T-cell (primary cell): ENCODE data around the gene GAREM2. TPM values are rescaled to one million over a fixed set of nuclear protein-coding genes. Genes with fewer than 3 reads are reported as not detected.

Source experiments
- ATAC-seq, 4 experiments: fragments of 200-7000 bp in 3 of 4; fragments of 150-1000 bp in 1 of 4; cut with Tn5 transposase; replicated peaks in 1 of 4; 1 replicate in 3 of 4; 2 replicates in 1 of 4; pipeline ENCODE4 v1.10.0; 2021; ENCODE audit warnings: moderate library complexity in 3 of 4, mild to moderate bottlenecking in 2 of 4, moderate number of reproducible peaks in 1 of 4
- CTCF ChIA-PET, 2 donors: fragments of 300-600 bp; sonication (Branson Sonifier 250); formaldehyde crosslinking; loops; one replicate each; lab custom pipeline; 2022; ENCODE audit warnings: antibody characterized with exemption in 2 of 2; lab: Charles Lee
- POLR2A ChIA-PET, 2 donors: fragments of 300-600 bp; sonication (Branson Sonifier 250); formaldehyde crosslinking; loops; one replicate each; lab custom pipeline; 2022; ENCODE audit warnings: antibody characterized with exemption in 2 of 2; lab: Charles Lee
- DNase-seq, 35 experiments: peaks; one replicate each; pipeline versions ENCODE4 v3.0.0 to v3.0.0-alpha.2; 2013 to 2023
- H3K27ac ChIP-seq: one replicate; pipeline ENCODE4 v1.5.1; 2013; ENCODE audit warnings: low read length
- H3K27me3 ChIP-seq, 2 experiments: replicated peaks in 1 of 2; 1 replicate in 1 of 2; 2 replicates in 1 of 2; pipeline versions ENCODE4 v1.6.1 to v1.7.0; 2013; ENCODE audit warnings: low read length in 1 of 2, mixed read lengths in 1 of 2; ENCODE audit not compliant: control insufficient read depth in 2 of 2, insufficient read depth in 2 of 2; ENCODE audit errors: extremely low read depth in 1 of 2
- H3K36me3 ChIP-seq, 2 donors: 1 replicate in 1 of 2; 2 replicates in 1 of 2; pipeline versions ENCODE4 v1.6.1 to v1.7.0; 2013; ENCODE audit warnings: low read length in 1 of 2; ENCODE audit not compliant: control insufficient read depth in 2 of 2, insufficient read depth in 1 of 2; ENCODE audit errors: extremely low read depth in 1 of 2
- H3K4me1 ChIP-seq, 2 experiments: 1 replicate in 1 of 2; 2 replicates in 1 of 2; pipeline versions ENCODE4 v1.6.1 to v1.7.0; 2013; ENCODE audit warnings: low read length in 2 of 2, mixed read lengths in 1 of 2; ENCODE audit not compliant: insufficient read depth in 2 of 2, control insufficient read depth in 1 of 2; ENCODE audit errors: extremely low read depth in 1 of 2
- H3K4me3 ChIP-seq, 2 donors: 1 replicate in 1 of 2; 2 replicates in 1 of 2; pipeline versions ENCODE4 v1.5.1 to v1.7.0; 2013; ENCODE audit warnings: mild to moderate bottlenecking in 2 of 2, low read length in 1 of 2, moderate library complexity in 1 of 2; ENCODE audit not compliant: control insufficient read depth in 1 of 2; ENCODE audit errors: extremely low read depth in 1 of 2
- H3K9me3 ChIP-seq: 2 replicates; pipeline ENCODE4 v1.7.0; 2013
- H3K27ac Mint-ChIP-seq, 2 donors: one replicate each; pipeline ENCODE4 v1.8.0; 2020 to 2021; ENCODE audit warnings: mild to moderate bottlenecking in 2 of 2, mixed read lengths in 2 of 2
- H3K27me3 Mint-ChIP-seq, 2 donors: one replicate each; pipeline ENCODE4 v1.8.0; 2021 to 2022; ENCODE audit warnings: mixed read lengths in 2 of 2
- H3K36me3 Mint-ChIP-seq: one replicate; pipeline ENCODE4 v1.8.0; 2021; ENCODE audit warnings: mixed read lengths
- H3K4me1 Mint-ChIP-seq, 3 donors: one replicate each; pipeline ENCODE4 v1.8.0; 2020 to 2022; ENCODE audit warnings: mixed read lengths in 3 of 3, mild to moderate bottlenecking in 1 of 3
- H3K4me3 Mint-ChIP-seq, 3 donors: one replicate each; pipeline ENCODE4 v1.8.0; 2020 to 2022; ENCODE audit warnings: mild to moderate bottlenecking in 3 of 3, mixed read lengths in 3 of 3, moderate library complexity in 3 of 3
- H3K9me3 Mint-ChIP-seq, 3 donors: one replicate each; pipeline ENCODE4 v1.8.0; 2020 to 2022; ENCODE audit warnings: mixed read lengths in 3 of 3
- WGBS: methylation state at CpG from one replicate; pipeline ENCODE4 v1.1.5; 2013; ENCODE audit warnings: missing lambda C conversion rate; ENCODE audit not compliant: insufficient coverage; 5-methylcytosine and 5-hydroxymethylcytosine counted together
- total RNA-seq, 35 experiments: library from RNA in 6 of 35; stranded (reverse) in 6 of 35; fragments of 120-200 nt in 1 of 35; gene quantifications; one replicate each; pipeline versions ENCODE4 v1.2.1 to v1.2.4 and lab custom pipeline; 2013 to 2026

The GAREM2 gene
- total RNA-seq, 5 donors from 2014 or later (not counting 1 experiment from before 2014, with no cell fraction given): 2.9 to 9.1 (median 5.2) TPM

DNA sequence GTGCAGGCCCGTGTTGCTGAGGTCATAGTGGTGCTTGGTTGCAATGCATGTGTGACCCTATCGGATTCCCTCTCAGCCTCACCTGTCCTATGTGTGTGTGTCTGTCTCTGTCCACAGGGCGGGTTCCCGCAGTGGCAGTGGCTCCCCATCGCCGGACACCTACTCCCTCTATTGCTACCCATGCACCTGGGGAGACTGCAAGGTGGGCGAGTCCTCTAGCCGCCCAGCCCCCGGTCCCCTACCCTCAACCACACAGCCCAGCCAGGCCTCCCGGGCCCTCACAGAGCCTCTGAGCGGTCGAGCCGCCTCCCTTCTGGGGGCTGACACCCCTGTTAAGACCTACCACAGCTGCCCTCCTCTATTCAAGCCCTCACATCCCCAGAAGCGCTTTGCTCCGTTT is 14.2 kb downstream of the GAREM2 start:
- ChIA-PET CTCF (no interaction called here), POLR2A (no interaction called here)
- H3K9me3 ChIP-seq: no peaks in the 10 kb centered on the region
- no peak overlapping the region for H3K27ac Mint-ChIP-seq
- H3K4me1 ChIP-seq: peaks cover 4 to 22% of the 10 kb centered on the region in 2 experiments
- H3K9me3 Mint-ChIP-seq: no peaks in the 10 kb centered on the region
- WGBS: 98% methylated on average over 14 of the region's 15 CpGs
- DNase-seq (no peak), ATAC-seq (no peak)
- H3K4me1 Mint-ChIP-seq: peaks cover 14 to 23% (median 16%) of the 10 kb centered on the region in 3 donors
- no peak overlapping the region for H3K27ac ChIP-seq
- H3K27me3 ChIP-seq: peaks cover 0 to 7% of the 10 kb centered on the region in 2 experiments
- peak overlapping the region in 2 of 3 donors; percentile 31 to 46 for H3K4me3 Mint-ChIP-seq
- H3K36me3 ChIP-seq: peaks cover 0 to 21% of the 10 kb centered on the region in 2 donors
- no peaks in the 10 kb centered on the region for H3K27me3 Mint-ChIP-seq
- H3K4me3 ChIP-seq: no peak overlapping the region
- peaks cover 13% of the 10 kb centered on the region for H3K36me3 Mint-ChIP-seq

DNA sequence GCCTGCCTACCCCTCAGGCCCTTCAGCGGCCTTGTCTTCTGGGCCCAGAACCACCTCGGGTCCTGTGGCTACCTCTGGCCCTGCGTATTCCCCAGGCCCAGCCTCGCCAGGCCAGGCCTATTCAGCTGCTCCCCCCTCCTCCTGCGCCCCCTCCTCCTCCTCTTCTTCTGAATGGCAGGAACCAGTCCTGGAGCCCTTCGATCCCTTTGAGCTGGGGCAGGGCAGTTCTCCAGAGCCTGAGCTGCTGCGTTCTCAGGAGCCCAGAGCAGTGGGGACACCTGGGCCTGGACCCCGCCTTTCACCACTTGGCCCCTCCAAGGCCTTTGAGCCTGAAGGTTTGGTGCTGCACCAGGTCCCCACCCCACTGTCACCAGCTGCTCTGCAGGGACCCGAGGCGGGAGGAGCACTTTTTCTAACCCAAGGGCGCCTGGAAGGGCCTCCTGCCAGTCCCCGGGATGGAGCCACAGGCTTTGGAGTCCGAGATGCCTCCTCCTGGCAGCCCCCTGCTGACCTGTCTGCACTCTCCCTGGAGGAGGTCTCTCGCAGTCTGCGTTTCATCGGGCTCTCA is 14.7 kb downstream of the GAREM2 start:
- no peaks in the 10 kb centered on the region for H3K9me3 Mint-ChIP-seq
- ChIA-PET POLR2A (no interaction called here), CTCF (no interaction called here)
- ATAC-seq: no peak
- no peak for DNase-seq
- H3K27ac Mint-ChIP-seq: peak overlapping the region in 1 of 2 donors; percentile 49
- peaks cover 14 to 23% (median 16%) of the 10 kb centered on the region in 3 donors for H3K4me1 Mint-ChIP-seq
- H3K36me3 ChIP-seq: peaks cover 0 to 23% of the 10 kb centered on the region in 2 donors
- no peaks in the 10 kb centered on the region for H3K9me3 ChIP-seq
- peaks cover 4 to 22% of the 10 kb centered on the region in 2 experiments for H3K4me1 ChIP-seq
- WGBS: 93% methylated on average over 14 of the region's 16 CpGs
- H3K27ac ChIP-seq: no peak overlapping the region
- H3K4me3 ChIP-seq: no peak overlapping the region
- no peak overlapping the region for H3K4me3 Mint-ChIP-seq
- H3K36me3 Mint-ChIP-seq: peaks cover 16% of the 10 kb centered on the region
- no peaks in the 10 kb centered on the region for H3K27me3 Mint-ChIP-seq
- H3K27me3 ChIP-seq: peaks cover 0 to 2% of the 10 kb centered on the region in 2 experiments

DNA sequence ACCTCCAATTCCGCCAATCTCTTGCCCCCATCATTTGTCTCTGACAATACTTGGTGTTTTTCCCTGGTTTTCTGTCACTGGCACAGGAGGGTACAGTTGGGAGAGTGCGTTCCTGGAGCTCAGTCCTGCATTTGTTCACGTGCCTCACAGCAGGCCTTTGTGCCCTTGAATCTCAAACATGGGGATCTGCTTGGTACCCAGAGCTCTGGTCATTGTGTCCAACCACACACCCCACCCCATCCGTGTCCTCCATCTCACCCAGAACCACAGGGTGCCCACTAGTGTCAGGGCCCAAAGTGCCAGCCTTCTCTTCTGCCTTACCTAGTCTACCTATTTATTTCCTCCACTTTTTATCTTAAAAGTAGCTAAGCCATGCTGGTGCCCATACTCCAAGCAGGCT is 16.2 kb downstream of the GAREM2 start:
- whole genome bisulfite sequencing: 100% methylated on average over 2 of the region's 4 CpGs
- ATAC-seq: no peak
- Mint-ChIP-seq H3K9me3 (no peaks in the 10 kb centered on the region), H3K27ac (peak overlapping the region; percentile 43 to 53), H3K4me1 (peaks cover 12 to 19% (median 14%) of the 10 kb centered on the region in 3 donors), H3K36me3 (peaks cover 22% of the 10 kb centered on the region), H3K4me3 (no peak overlapping the region), H3K27me3 (no peaks in the 10 kb centered on the region)
- Histone ChIP-seq H3K27me3 (no peaks in the 10 kb centered on the region), H3K36me3 (peaks cover 0 to 30% of the 10 kb centered on the region in 2 donors), H3K4me1 (peaks cover 4 to 18% of the 10 kb centered on the region in 2 experiments), H3K9me3 (no peaks in the 10 kb centered on the region), H3K4me3 (no peak overlapping the region), H3K27ac (no peak overlapping the region)
- DNase-seq: no peak
- ChIA-PET CTCF (interaction anchor here in 1 of 2 donors (0.6 kb wide), 1 partner anchor 665 kb away, joined by 6 read pairs; no protein-coding TSS in a partner anchor), POLR2A (interaction anchor here in 1 of 2 donors (0.6 kb wide), 1 partner anchor 238 kb away, joined by 4 read pairs; no protein-coding TSS in a partner anchor)

DNA sequence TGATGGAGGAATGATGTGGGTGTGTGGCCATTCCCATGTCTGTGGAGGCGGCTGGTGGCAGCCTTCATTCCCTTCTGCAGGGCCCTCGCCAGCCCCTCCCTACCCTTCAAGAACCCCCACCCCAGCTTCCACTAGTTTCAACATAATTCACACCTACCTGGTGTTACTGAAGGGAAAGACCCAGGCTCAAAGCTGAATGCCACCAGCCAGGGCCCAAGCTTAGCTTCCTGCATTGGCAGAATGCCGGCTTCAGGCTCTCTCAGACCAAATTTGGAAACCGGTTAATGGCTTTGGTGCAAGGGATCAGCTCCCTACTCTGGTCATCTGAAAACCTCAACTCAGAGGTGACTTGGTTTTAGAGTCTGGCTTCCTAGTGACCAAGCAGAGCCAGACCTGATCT is 16.9 kb downstream of the GAREM2 start:
- WGBS: 92% methylated on average over 3 of the region's 4 CpGs
- no peak overlapping the region for H3K4me3 Mint-ChIP-seq
- Histone ChIP-seq H3K27ac (no peak overlapping the region), H3K9me3 (no peaks in the 10 kb centered on the region), H3K4me1 (peaks cover 4 to 15% of the 10 kb centered on the region in 2 experiments), H3K4me3 (no peak overlapping the region), H3K36me3 (peaks cover 1 to 37% of the 10 kb centered on the region in 2 donors), H3K27me3 (no peaks in the 10 kb centered on the region)
- ChIA-PET POLR2A (interaction anchor here in 1 of 2 donors (0.6 kb wide), 1 partner anchor 239 kb away, joined by 4 read pairs; no protein-coding TSS in a partner anchor), CTCF (interaction anchor here in 1 of 2 donors (0.6 kb wide), 1 partner anchor 666 kb away, joined by 6 read pairs; no protein-coding TSS in a partner anchor)
- H3K27ac Mint-ChIP-seq: no peak overlapping the region
- no peak for ATAC-seq
- H3K4me1 Mint-ChIP-seq: peaks cover 12 to 19% (median 14%) of the 10 kb centered on the region in 3 donors
- H3K36me3 Mint-ChIP-seq: peaks cover 27% of the 10 kb centered on the region
- no peaks in the 10 kb centered on the region for H3K9me3 Mint-ChIP-seq
- H3K27me3 Mint-ChIP-seq: no peaks in the 10 kb centered on the region
- no peak for DNase-seq

GRCh38 chr2:26190369-26190768 is 17.5 kb downstream of the GAREM2 start:
- peaks cover 1 to 11% of the 10 kb centered on the region in 2 experiments for H3K4me1 ChIP-seq
- CTCF ChIA-PET: no interaction called here
- POLR2A ChIA-PET: no interaction called here
- peaks cover 6 to 43% of the 10 kb centered on the region in 2 donors for H3K36me3 ChIP-seq
- no peaks in the 10 kb centered on the region for H3K27me3 ChIP-seq
- H3K36me3 Mint-ChIP-seq: peaks cover 33% of the 10 kb centered on the region
- no peaks in the 10 kb centered on the region for H3K9me3 Mint-ChIP-seq
- no peaks in the 10 kb centered on the region for H3K27me3 Mint-ChIP-seq
- no peaks in the 10 kb centered on the region for H3K9me3 ChIP-seq
- no peak overlapping the region for H3K27ac Mint-ChIP-seq
- H3K27ac ChIP-seq: no peak overlapping the region
- H3K4me1 Mint-ChIP-seq: peaks cover 11 to 17% (median 12%) of the 10 kb centered on the region in 3 donors
- H3K4me3 ChIP-seq: no peak overlapping the region
- DNase-seq (no peak), ATAC-seq (no peak)
- no peak overlapping the region for H3K4me3 Mint-ChIP-seq
- WGBS: 90% methylated on average over 4 of the region's 7 CpGs

DNA sequence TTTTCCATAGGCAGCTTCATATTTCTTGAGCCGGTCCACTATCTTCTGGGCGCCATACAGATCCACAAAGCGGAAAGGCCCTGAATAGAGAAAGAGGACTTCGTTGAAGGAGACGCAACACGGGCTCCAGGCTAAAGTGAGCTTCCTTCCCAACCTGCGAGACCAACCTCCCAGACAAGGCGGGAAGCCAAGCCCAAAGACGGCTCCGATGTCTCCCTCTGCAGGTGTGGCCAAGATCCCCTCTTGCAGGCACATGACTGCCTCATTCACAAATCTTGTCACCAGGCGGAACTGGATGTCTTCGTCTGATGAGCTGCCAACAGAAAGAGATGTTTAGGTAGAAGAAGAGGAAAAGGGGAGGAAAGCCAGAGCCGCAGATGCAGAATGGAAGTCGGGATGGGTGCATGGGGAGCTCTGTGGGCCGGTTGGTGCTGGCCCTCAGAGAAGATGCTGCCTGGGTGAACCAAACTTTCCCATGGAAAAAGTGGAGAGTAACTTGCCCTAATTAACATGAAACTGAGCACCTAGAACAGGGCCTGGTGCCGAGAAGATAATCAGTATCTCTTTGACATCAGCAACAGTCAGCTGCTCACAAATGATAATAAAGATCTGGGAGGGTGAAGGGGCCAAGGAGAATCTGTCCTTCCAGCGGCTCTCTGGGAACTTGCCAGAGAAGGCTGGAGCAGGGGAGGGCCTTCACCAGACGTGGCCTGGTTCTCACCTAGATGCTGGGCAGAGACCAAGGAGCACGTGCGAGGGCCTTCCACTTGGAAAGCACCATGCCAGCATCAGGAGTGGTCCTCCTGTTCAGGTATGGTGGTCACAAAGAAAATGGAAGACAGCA is 18.6 kb downstream of the GAREM2 start:
- Mint-ChIP-seq H3K9me3 (no peaks in the 10 kb centered on the region), H3K4me3 (no peak overlapping the region), H3K27ac (no peak overlapping the region), H3K4me1 (peaks cover 3 to 6% (median 4%) of the 10 kb centered on the region in 3 donors), H3K36me3 (peaks cover 44% of the 10 kb centered on the region), H3K27me3 (no peaks in the 10 kb centered on the region)
- WGBS: 93% methylated on average over 13 of the region's 20 CpGs
- ChIA-PET CTCF (no interaction called here), POLR2A (interaction anchor here in 1 of 2 donors (0.6 kb wide), 1 partner anchor 10 kb away, joined by 4 read pairs; no protein-coding TSS in a partner anchor)
- DNase-seq: no peak
- peaks cover 6 to 55% of the 10 kb centered on the region in 2 donors for H3K36me3 ChIP-seq
- no peak overlapping the region for H3K27ac ChIP-seq
- no peaks in the 10 kb centered on the region for H3K27me3 ChIP-seq
- H3K4me1 ChIP-seq: no peaks in the 10 kb centered on the region
- H3K9me3 ChIP-seq: no peaks in the 10 kb centered on the region
- no peak overlapping the region for H3K4me3 ChIP-seq
- ATAC-seq: no peak
